HUDEP-2 (cell line): ENCODE data around the gene SHISA9.

ENCODE experiments used
- DNase-seq, 76 experiments: peaks; one replicate each; lab custom pipeline; 2025; ENCODE audit not compliant: unreplicated experiment in 76 of 76; lab: John Stamatoyannopoulos, UW

Gene SHISA9

GRCh38 chr16:13062219-13062618 is 160.8 kb downstream of the SHISA9 start:
- DNase-seq = no peak

DNA sequence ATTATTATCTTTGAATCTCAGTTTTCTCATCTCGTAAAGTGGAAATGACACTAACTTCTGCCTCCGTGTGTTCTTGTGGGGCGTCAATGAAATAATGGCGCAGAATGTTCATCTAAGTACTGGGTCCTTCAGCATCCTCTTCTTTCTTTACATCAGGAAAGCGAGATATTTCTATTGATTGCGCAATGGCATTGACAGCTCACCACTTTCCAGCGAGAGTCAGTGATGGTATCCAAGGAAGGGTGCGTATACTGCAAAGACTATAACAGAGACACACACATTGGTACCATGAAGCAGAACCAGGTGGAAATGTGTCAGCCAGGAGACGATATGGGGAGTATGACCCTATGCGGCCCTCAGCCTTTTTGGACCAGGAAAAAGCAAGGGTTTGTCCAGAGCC is 162.1 kb downstream of the SHISA9 start:
- no peak for DNase-seq

DNA sequence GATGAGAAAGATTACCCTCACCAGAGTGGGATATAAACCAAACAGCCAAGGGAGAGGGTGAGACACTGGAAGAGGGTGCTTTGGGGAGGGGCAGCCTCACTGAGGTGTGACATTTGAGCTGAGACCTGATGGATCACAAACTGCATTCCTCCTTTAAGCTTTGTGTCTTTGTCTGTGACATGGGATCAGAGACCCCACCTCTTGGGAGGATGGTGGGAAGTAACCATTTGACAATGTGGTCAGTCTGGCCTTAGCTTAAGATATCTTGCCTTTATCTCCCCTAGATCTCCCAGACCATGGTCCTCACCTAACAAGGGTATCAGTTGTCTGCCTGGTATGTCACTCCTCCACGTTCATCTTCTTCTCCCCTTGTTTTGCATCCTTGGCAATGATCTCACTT is 163.4 kb downstream of the SHISA9 start:
- DNase-seq = no peak

DNA sequence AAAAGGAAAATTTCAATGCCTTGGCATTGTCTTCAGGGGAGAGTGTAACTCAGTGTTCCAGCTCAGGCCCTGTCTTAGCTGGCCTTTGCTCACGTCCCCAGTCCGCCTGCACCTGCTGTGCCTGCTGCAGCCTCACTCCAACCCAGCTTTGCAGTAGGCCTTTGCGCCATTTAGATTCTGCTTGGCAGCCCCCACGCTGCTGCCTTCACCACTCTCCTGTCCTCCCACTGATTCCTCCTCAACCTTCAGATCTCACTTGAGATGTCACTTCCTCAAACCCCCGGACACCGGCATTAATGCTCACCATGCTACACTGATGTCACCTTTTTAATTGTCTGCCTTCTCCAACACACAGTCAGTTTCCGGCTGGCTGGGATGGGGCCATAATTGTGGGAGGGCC is 166.2 kb downstream of the SHISA9 start:
- no peak for DNase-seq

- DNase-seq = no peak
Measured at GRCh38 chr16:13068912-13069583, 167.7 kb downstream of the SHISA9 start.

DNA sequence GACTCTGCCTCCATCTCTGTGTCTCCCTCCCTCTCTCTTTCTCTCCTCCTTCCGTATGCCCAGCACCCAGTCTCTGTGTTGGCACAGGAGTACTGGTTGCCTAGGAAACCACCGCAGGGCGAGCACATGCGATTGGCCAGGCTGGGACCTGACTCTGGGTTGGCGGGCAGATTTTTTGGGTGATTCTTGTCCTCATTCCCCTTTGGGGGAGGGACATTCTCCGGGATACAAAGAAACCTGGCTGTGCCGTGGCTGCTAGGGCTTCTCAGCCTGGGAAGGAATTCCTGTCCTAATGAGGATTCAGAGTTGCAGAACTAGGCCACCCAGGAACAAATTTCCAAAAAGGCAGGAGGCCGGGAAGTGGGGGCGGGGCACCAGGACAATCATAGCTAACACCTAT is 168.9 kb downstream of the SHISA9 start:
- no peak for DNase-seq

- DNase-seq = no peak
Measured at GRCh38 chr16:13076878-13077277, 175.5 kb downstream of the SHISA9 start.

DNA sequence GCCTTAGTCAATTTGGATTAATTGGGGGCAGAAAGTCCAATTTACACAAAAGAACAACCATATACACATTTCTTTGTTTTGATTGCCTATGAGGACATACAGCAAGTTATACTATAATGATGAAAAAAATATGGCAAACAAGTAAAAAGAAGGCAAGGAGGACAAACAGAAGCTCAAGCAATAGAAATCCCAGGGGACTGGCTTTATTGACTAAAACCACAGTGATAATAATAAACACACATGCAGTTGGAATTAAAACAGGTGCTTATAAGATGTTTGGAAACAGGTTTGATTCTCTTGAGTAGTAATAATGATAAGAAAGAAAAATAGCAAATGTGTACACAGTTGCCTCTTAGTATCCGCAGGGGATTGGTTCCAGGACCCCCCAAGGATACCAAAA is 176.4 kb downstream of the SHISA9 start:
- DNase-seq = no peak

DNA sequence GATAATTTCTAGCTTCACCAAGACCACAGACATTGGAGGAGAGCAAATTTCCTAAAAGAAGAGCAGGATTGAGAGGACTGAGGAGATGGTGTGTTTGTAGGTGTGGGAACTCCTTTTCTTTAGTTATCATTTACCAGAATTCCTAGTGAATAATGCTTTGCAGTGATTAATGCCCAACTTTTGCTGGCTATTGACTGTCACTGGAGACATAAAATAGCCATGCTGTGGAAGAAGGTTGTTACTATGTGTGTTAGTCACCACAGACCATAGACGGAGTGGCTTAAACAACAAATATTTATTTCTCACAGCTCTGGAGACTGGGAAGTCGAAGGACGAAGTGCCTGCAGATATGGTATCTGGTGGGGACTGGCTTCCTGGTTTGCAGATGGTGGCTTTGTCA is 179.1 kb downstream of the SHISA9 start:
- no peak for DNase-seq

DNA sequence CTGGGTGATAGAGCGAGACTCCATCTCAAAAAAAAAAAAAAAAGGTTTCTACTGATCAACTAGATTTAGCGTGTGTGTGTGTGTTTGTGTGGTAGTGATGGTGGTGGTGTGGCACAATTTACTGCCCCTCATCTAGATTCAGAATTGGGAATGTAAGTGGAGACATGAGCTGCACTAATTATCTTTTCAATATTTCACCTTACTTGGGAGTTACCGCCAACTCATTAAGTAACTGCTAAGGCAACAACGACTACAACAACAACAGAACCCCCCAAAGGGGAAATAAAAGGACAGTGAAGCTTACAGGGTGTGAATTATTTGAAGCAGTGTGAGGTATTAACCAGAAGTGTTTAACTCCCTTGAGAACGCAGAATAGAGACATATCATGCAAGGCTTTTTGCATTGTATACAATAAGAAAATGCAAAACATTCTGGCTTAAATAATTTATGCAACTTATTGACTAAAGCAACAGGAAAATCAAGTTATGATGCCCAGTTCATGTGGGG is 180.5 kb downstream of the SHISA9 start:
- no peak for DNase-seq

DNA sequence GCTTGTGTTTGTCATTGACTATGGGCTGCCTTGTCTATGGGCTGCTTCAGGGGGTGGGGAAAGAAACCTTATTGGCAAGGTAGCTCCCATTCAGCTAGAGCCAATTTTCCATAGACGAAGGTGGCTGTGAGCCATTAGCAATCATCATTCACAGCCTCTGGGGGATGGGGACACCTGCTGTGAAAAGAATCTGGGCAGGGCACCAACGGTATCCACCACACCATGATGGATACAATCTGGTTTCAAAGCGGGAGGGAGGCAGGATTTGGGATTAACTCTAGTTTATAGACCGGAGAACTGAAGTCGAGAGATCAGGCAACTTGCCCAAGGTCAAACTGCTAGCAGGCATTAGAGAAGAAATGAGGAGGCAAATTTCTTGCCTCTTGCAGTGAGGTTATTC is 182.3 kb downstream of the SHISA9 start:
- no peak for DNase-seq

GRCh38 chr16:13084331-13084730 is 182.9 kb downstream of the SHISA9 start:
- no peak for DNase-seq

- DNase-seq = no peak
Measured at GRCh38 chr16:13093661-13094060, 192.3 kb downstream of the SHISA9 start.

DNA sequence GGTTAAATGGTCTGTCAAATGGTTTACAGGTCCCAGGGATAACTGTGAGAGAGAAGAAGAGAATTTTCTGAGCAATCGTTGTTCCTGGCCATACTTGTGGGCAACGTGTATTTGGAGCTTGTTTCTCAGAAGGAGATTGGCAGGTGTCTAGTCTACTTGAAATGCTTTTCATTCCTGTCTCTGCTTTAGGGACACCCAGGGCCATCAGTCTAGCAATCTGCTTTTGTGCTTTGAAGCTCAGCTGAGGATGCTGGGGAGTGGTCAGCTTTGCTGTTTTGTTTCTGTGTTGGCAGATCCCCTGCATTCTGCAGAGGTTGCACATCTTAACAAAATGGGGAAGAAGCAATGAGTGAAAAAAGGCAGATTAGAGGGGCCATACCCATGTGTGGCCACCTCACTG is 193.7 kb downstream of the SHISA9 start:
- DNase-seq = no peak

DNA sequence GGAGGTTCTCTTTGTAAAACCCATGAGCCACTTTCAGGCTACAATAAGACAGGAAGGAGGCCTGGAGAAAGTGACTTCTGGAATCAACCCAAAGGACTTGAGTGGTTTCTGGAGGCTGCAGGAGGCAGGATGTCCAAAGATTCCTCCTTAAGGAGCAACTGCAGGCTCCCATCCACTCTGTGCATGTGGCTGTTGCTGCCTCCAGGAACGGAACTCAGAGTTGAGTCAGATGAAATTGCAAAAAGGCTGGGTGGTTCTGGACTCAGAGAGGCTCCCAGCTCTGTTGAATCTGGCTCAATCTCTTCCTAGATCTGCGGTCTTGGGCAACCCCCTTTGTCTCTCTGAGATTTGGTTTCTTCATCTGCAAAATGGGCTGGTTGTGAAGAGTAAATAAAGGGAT is 197.1 kb downstream of the SHISA9 start:
- DNase-seq = no peak

DNA sequence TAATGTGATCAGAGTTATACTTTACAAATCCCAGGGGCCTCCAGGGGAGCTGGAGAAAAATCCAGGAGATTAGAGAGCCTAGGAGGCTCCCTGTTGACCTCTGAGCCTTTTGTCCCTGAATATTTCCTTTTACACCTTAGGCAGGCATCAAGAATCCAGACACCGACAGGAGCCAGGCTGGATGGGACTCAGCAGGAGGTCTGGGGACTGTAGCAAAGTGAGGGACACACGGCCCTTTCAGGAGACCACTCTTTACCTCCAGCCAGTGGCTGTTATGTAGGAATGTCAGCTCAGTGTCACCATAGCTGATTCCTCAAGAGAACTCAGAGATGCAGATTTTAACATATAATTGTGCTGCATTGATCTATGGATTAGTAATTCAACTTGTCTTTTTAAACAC is 198.4 kb downstream of the SHISA9 start:
- no peak for DNase-seq

DNA sequence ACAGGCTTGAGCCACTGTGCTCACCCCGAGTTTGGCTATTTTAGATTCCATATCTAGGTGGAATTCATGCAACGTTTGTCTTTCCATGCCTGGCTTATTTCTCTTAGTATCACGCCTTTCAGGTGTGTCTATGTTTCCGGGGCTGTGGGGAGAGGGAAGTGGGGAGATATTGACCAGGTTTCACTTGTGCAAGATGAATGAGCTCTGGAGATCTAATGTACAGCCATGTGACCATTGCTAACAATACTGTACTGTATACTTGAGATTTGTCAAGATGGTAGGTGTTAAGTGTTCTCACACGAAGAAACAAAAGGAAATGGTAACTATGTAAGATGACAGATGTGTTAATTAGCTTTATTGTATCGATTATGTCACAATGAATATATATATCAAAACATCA is 199.6 kb downstream of the SHISA9 start:
- no peak for DNase-seq

- DNase-seq = no peak
Measured at GRCh38 chr16:13101828-13102227, 200.4 kb downstream of the SHISA9 start.

- no peak for DNase-seq
Measured at GRCh38 chr16:13102401-13102800, 201.0 kb downstream of the SHISA9 start.

- no peak for DNase-seq
Measured at GRCh38 chr16:13103831-13104530, 202.6 kb downstream of the SHISA9 start.

- no peak for DNase-seq
Measured at GRCh38 chr16:13104772-13105171, 203.4 kb downstream of the SHISA9 start.

- DNase-seq = no peak
Measured at GRCh38 chr16:13105427-13105826, 204.0 kb downstream of the SHISA9 start.
